Stomach (tissue), 19 donors: ENCODE data around the gene PLPPR4. TPM values are rescaled to one million over a fixed set of nuclear protein-coding genes. Genes with fewer than 3 reads are reported as not detected.

ENCODE experiments used
- DNase-seq, 2 donors: peaks; one replicate each; pipeline versions ENCODE4 v3.0.0 to v3.0.0-alpha.2; 2013 to 2019
- H3K27ac ChIP-seq, 5 donors: fragments of 200-600 bp in 4 of 5; sonication (generic) in 4 of 5; one replicate each; pipeline ENCODE4 v1.5.1; 2013 to 2019; ENCODE audit warnings: mild to moderate bottlenecking in 1 of 5, moderate library complexity in 1 of 5
- H3K27me3 ChIP-seq, 3 donors: fragments of 200-600 bp; sonication (generic); one replicate each; pipeline ENCODE4 v1.5.1; 2017 to 2019; ENCODE audit warnings: mixed run types in 1 of 3
- H3K36me3 ChIP-seq, 4 donors: fragments of 200-600 bp; sonication (generic); 1 replicate in 3 of 4; 2 replicates in 1 of 4; pipeline ENCODE4 v1.5.1; 2016 to 2019
- H3K4me1 ChIP-seq, 4 donors: fragments of 200-600 bp; sonication (generic); one replicate each; pipeline ENCODE4 v1.5.1; 2016 to 2019
- H3K4me3 ChIP-seq, 4 donors: fragments of 200-600 bp; sonication (generic) in 3 of 4; one replicate each; pipeline ENCODE4 v1.5.1; 2016 to 2019; ENCODE audit warnings: mild to moderate bottlenecking in 1 of 4
- H3K9me3 ChIP-seq, 4 donors: fragments of 200-600 bp; sonication (generic); one replicate each; pipeline ENCODE4 v1.5.1; 2016 to 2019
- EP300 ChIP-seq: sonication (generic); formaldehyde crosslinking; IDR thresholded peaks from one replicate; pipeline ENCODE4 v1.6.1; 2017; ENCODE audit warnings: antibody characterized with exemption
- POLR2A ChIP-seq, 4 donors: fragments of 450-650 bp; IDR thresholded peaks; one replicate each; pipeline ENCODE4 v1.6.1; 2016; ENCODE audit warnings: antibody characterized with exemption in 4 of 4, control low read depth in 2 of 4, mild to moderate bottlenecking in 1 of 4, moderate library complexity in 1 of 4
- POLR2AphosphoS5 ChIP-seq, 3 donors: sonication (generic); formaldehyde crosslinking; IDR thresholded peaks; one replicate each; pipeline ENCODE4 v1.6.1; 2016; ENCODE audit warnings: antibody characterized with exemption in 3 of 3
- WGBS, 5 donors: extraction: QIAGEN DNeasy Blood & Tissue Kit in 3 of 5; methylation state at CpG; one replicate each; pipeline versions ENCODE4 v1.1.5 to v1.1.7; 2013 to 2018; 5-methylcytosine and 5-hydroxymethylcytosine counted together
- intact Hi-C: fragments of 100-400 bp; cut with DNase I; formaldehyde crosslinking; loops from one replicate; pipeline ENCODE4 v1.15.1; 2023; ENCODE audit warnings: low total_unique reads
- long read RNA-seq, 10 donors: transcript quantifications; one replicate each; lab custom pipeline, GENCODE V29; 2026
- polyA plus RNA-seq, 3 donors: library from polyadenylated mRNA; stranded (reverse); fragments of 200-250 nt; gene quantifications; one replicate each; pipeline ENCODE4 v1.2.3, GENCODE V29; 2013
- total RNA-seq, 5 donors: library from RNA; depleted of rRNA; stranded (reverse); fragments of >200 nt; gene quantifications; one replicate each; pipeline versions ENCODE4 v1.1.0 to v1.2.3, GENCODE V29; 2014 to 2016
- TF ChIP-seq, protein P1 (sequence below), 7 experiments: fragments of 450-650 bp in 4 of 7; fragments of 200-600 bp in 3 of 7; sonication (generic) in 3 of 7; IDR thresholded peaks; one replicate each; pipeline ENCODE4 v1.5.1; 2016 to 2019; ENCODE audit warnings: antibody characterized with exemption in 7 of 7, control low read depth in 2 of 7, mild to moderate bottlenecking in 1 of 7
- donor health status: healthy with polysubstance abuse.
- donor health status: Bipolar disorder and iron deficiency.
- donor health status: healthy.

The PLPPR4 gene, protein sequence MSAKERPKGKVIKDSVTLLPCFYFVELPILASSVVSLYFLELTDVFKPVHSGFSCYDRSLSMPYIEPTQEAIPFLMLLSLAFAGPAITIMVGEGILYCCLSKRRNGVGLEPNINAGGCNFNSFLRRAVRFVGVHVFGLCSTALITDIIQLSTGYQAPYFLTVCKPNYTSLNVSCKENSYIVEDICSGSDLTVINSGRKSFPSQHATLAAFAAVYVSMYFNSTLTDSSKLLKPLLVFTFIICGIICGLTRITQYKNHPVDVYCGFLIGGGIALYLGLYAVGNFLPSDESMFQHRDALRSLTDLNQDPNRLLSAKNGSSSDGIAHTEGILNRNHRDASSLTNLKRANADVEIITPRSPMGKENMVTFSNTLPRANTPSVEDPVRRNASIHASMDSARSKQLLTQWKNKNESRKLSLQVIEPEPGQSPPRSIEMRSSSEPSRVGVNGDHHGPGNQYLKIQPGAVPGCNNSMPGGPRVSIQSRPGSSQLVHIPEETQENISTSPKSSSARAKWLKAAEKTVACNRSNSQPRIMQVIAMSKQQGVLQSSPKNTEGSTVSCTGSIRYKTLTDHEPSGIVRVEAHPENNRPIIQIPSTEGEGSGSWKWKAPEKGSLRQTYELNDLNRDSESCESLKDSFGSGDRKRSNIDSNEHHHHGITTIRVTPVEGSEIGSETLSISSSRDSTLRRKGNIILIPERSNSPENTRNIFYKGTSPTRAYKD
- total RNA-seq (1 to 10 TPM in 1 of 5 donors, under 1 TPM in 1, not detected in 3; 0.58 to 3.1 TPM), polyA plus RNA-seq (under 1 TPM in 1 of 3 donors, not detected in 2; 0.33 TPM)
- long read RNA-seq, donor 1 = 0 reads
- long read RNA-seq, donor 2 = 0 reads
- long read RNA-seq, donor 3 = 0 reads
- long read RNA-seq, donor 4 = 0 reads
- long read RNA-seq, donor 5 = 0 reads
- long read RNA-seq, donor 6 = 0 reads
- long read RNA-seq, donor 7 = 0 reads
- long read RNA-seq, donor 8 = 0 reads
- long read RNA-seq, donor 9 = 0 reads
- long read RNA-seq, donor 10 = 0 reads

- H3K36me3 ChIP-seq = no peaks in the 10 kb centered on the region
- peak within 1 kb of the TSS in 1 of 5 donors; percentile 25 for H3K27ac ChIP-seq
- peaks cover 0 to 14% (median 10%) of the 10 kb centered on the region in 4 donors for H3K4me1 ChIP-seq
- peak within 1 kb of the TSS; percentile 33 to 53 (median 42) for H3K4me3 ChIP-seq
- no peak for TF ChIP-seq POLR2A (IDR thresholded peaks at IDR 0.05)
- no peak for TF ChIP-seq EP300
- TF ChIP-seq POLR2AphosphoS5 (IDR thresholded peaks at IDR 0.05) = no peak
- TF ChIP-seq, protein P1, sequence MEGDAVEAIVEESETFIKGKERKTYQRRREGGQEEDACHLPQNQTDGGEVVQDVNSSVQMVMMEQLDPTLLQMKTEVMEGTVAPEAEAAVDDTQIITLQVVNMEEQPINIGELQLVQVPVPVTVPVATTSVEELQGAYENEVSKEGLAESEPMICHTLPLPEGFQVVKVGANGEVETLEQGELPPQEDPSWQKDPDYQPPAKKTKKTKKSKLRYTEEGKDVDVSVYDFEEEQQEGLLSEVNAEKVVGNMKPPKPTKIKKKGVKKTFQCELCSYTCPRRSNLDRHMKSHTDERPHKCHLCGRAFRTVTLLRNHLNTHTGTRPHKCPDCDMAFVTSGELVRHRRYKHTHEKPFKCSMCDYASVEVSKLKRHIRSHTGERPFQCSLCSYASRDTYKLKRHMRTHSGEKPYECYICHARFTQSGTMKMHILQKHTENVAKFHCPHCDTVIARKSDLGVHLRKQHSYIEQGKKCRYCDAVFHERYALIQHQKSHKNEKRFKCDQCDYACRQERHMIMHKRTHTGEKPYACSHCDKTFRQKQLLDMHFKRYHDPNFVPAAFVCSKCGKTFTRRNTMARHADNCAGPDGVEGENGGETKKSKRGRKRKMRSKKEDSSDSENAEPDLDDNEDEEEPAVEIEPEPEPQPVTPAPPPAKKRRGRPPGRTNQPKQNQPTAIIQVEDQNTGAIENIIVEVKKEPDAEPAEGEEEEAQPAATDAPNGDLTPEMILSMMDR (IDR thresholded peaks at IDR 0.05) = no peak
- peak; percentile 27 to 82 for DNase-seq
- no peaks in the 10 kb centered on the region for H3K9me3 ChIP-seq
- WGBS, 5 donors = 2 to 3% (median 2%) methylated on average over 38 to 51 of the region's 51 CpGs
- peaks cover 0 to 33% (median 10%) of the 10 kb centered on the region in 3 donors for H3K27me3 ChIP-seq
- intact Hi-C loops = no loop called here
These were observed at the start of gene PLPPR4 for GRCh38 chr1:99264201-99265021. PLPPR4 (plus strand) TSS chr1:99264492; CDS start chr1:99264594, 102 bp downstream.

DNA sequence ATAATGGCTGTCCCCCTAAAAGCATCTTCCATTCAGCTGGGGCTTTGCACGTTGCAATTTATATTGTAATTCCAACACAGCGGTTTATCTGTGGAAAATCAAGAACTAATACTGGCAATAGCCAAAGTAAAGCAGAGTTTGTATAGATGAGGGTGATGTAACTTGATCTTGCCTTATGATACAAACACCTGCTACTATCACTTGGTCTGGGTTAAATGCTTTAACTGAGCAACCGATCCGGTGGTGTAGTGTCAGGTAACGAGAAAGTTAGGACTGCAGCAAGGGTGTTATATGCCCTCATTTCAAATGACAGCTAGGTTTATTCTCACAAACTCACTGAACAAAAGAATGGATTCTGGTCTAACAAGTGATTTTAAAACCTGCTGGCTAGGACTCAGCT is 47.3 kb upstream of the PLPPR4 start:
- H3K4me3 ChIP-seq = no peak overlapping the region
- H3K4me1 ChIP-seq = no peaks in the 10 kb centered on the region
- no peak for TF ChIP-seq POLR2A (IDR thresholded peaks at IDR 0.05)
- no peak for TF ChIP-seq EP300
- no peak for TF ChIP-seq POLR2AphosphoS5 (IDR thresholded peaks at IDR 0.05)
- TF ChIP-seq, protein P1 (IDR thresholded peaks at IDR 0.05) = no peak
- H3K27ac ChIP-seq = no peak overlapping the region
- peaks cover 0 to 9% (median 3%) of the 10 kb centered on the region in 4 donors for H3K9me3 ChIP-seq
- WGBS, 5 donors = 41 to 65% (median 54%) methylated on average over 5 of the region's 5 CpGs
- DNase-seq = no peak
- intact Hi-C loops = no loop called here
- H3K27me3 ChIP-seq = no peaks in the 10 kb centered on the region
- no peaks in the 10 kb centered on the region for H3K36me3 ChIP-seq

DNA sequence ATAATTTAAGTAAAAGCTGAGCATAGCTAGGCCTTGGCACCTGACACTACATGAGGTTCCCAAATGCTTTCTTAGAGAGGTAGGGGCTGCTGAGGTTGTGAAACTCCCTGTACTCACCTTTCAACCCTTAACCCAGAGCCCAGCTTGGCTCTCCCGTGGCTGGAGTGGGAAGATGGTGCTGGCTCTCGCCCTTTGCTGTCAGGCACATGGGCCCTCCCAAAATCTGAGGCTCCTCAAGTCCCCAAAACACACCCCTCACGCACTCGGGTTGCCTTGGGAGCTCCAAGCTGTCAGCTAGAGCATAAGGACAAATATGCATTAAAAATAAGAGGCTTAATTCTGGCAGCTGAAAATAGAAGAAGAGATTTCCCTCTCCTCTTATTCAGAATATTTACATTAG is 46.7 kb upstream of the PLPPR4 start:
- Histone ChIP-seq H3K4me3 (no peak overlapping the region), H3K36me3 (no peaks in the 10 kb centered on the region), H3K4me1 (no peaks in the 10 kb centered on the region), H3K27me3 (no peaks in the 10 kb centered on the region), H3K9me3 (peaks cover 0 to 9% (median 3%) of the 10 kb centered on the region in 4 donors), H3K27ac (no peak overlapping the region)
- intact Hi-C loops = no loop called here
- DNase-seq = peak in 1 of 2 donors; percentile 4
- TF ChIP-seq EP300 (no peak), POLR2AphosphoS5 (IDR thresholded peaks at IDR 0.05) (no peak), POLR2A (IDR thresholded peaks at IDR 0.05) (no peak)
- TF ChIP-seq, protein P1 (IDR thresholded peaks at IDR 0.05) = no peak
- WGBS, 5 donors = 27 to 46% (median 33%) methylated on average over 4 of the region's 4 CpGs
